Measurements from ENCODE around the gene IREB2. TPM values are rescaled to one million over a fixed set of nuclear protein-coding genes. Genes with fewer than 3 reads are reported as not detected.
A peak's percentile ranks its signal among the peaks of the same experiment; 100 is the strongest.

IREB2 gene
- total RNA-seq, 2 experiments from 2014 or later: 27.1 to 77.6 TPM

GRCh38 chr15:78427953-78428352 is 10.1 kb upstream of the IREB2 start:
- BruUV-seq (replicated peaks): no TSS peak
- peak overlapping the region; percentile 55; the same call in 1 of the 2 replicates for H2AFZ ChIP-seq (ENCODE audit: low read length)
- no peak overlapping the region for H3K4me2 ChIP-seq (ENCODE audit: low read length)
- H3K27ac ChIP-seq (ENCODE audit: low read depth, low read length, poor library complexity, severe bottlenecking): no peak overlapping the region
- H3K79me2 ChIP-seq (ENCODE audit: insufficient read depth, low read depth, low read length): no peaks in the 10 kb centered on the region
- CTCF ChIA-PET (ENCODE audit: unreplicated experiment): no interaction called here
- no peaks in the 10 kb centered on the region for H4K20me1 ChIP-seq (ENCODE audit: insufficient read depth, low read length)
- no peak for DNase-seq (ENCODE audit: low spot score)
- peaks cover 15% of the 10 kb centered on the region for H3K4me1 ChIP-seq (ENCODE audit: insufficient read depth, low read length, poor library complexity, severe bottlenecking)
- no peak overlapping the region for H3K4me3 ChIP-seq (ENCODE audit: low read depth, low read length, poor library complexity, severe bottlenecking)
- TF ChIP-seq EZH2phosphoT487 (IDR thresholded peaks at IDR 0.05; ENCODE audit: borderline replicate concordance, low read depth, low read length) (no peak), CTCF (conservative IDR thresholded peaks at IDR 0.05; ENCODE audit: low read length) (no peak)
- H3K9me3 ChIP-seq (ENCODE audit: low read length): no peaks in the 10 kb centered on the region
- no peaks in the 10 kb centered on the region for H3K36me3 ChIP-seq (ENCODE audit: insufficient read depth, low read length)
- H3K9me2 ChIP-seq (ENCODE audit: insufficient read depth, low read length): no peaks in the 10 kb centered on the region
- POLR2A ChIA-PET: interaction anchor here (1.0 to 2.7 kb wide), 2 partner anchors 10 kb away, joined by 3 to 9 read pairs; partner anchors contain the start of gene IREB2
- intact Hi-C loops (cut with micrococcal nuclease; ENCODE audit: unreplicated experiment): no loop called here

- H2AFZ ChIP-seq (ENCODE audit: low read length): no peak overlapping the region
- no peak for DNase-seq (ENCODE audit: low spot score)
- H3K4me3 ChIP-seq (ENCODE audit: low read depth, low read length, poor library complexity, severe bottlenecking): no peak overlapping the region
- CTCF ChIA-PET (ENCODE audit: unreplicated experiment): no interaction called here
- no TSS peak for BruUV-seq (replicated peaks)
- no peaks in the 10 kb centered on the region for H4K20me1 ChIP-seq (ENCODE audit: insufficient read depth, low read length)
- intact Hi-C loops (cut with micrococcal nuclease; ENCODE audit: unreplicated experiment): no loop called here
- no peak for TF ChIP-seq EZH2phosphoT487 (IDR thresholded peaks at IDR 0.05; ENCODE audit: borderline replicate concordance, low read depth, low read length)
- TF ChIP-seq CTCF (conservative IDR thresholded peaks at IDR 0.05; ENCODE audit: low read length): no peak
- H3K27ac ChIP-seq (ENCODE audit: low read depth, low read length, poor library complexity, severe bottlenecking): no peak overlapping the region
- H3K4me2 ChIP-seq (ENCODE audit: low read length): no peak overlapping the region
- no peaks in the 10 kb centered on the region for H3K36me3 ChIP-seq (ENCODE audit: insufficient read depth, low read length)
- no peaks in the 10 kb centered on the region for H3K9me2 ChIP-seq (ENCODE audit: insufficient read depth, low read length)
- H3K9me3 ChIP-seq (ENCODE audit: low read length): no peaks in the 10 kb centered on the region
- H3K79me2 ChIP-seq (ENCODE audit: insufficient read depth, low read depth, low read length): no peaks in the 10 kb centered on the region
- POLR2A ChIA-PET: interaction anchor here (2.7 kb wide), 1 partner anchor 9 kb away, joined by 9 read pairs; the partner anchor contains the start of gene IREB2
- H3K4me1 ChIP-seq (ENCODE audit: insufficient read depth, low read length, poor library complexity, severe bottlenecking): peaks cover 30% of the 10 kb centered on the region
These were observed 8.5 kb upstream of the IREB2 start for GRCh38 chr15:78429477-78429876.

- intact Hi-C loops (cut with micrococcal nuclease; ENCODE audit: unreplicated experiment): loop anchor here (10.0 kb wide), 1 partner anchor 443 kb away; the partner anchor contains the start of gene MORF4L1
These were observed 6.1 kb upstream of the IREB2 start for GRCh38 chr15:78431955-78432354.

More at GRCh38 chr15:78431955-78432354, 6.1 kb upstream of the IREB2 start:
- H3K9me2 ChIP-seq (ENCODE audit: insufficient read depth, low read length): no peaks in the 10 kb centered on the region
- no peak for DNase-seq (ENCODE audit: low spot score)
- CTCF ChIA-PET (ENCODE audit: unreplicated experiment): no interaction called here
- H3K4me2 ChIP-seq (ENCODE audit: low read length): peak overlapping the region; percentile 66
- H3K79me2 ChIP-seq (ENCODE audit: insufficient read depth, low read depth, low read length): no peaks in the 10 kb centered on the region
- BruUV-seq (replicated peaks): no TSS peak
- no peak overlapping the region for H3K4me3 ChIP-seq (ENCODE audit: low read depth, low read length, poor library complexity, severe bottlenecking)
- H4K20me1 ChIP-seq (ENCODE audit: insufficient read depth, low read length): no peaks in the 10 kb centered on the region
- peaks cover 27% of the 10 kb centered on the region for H3K4me1 ChIP-seq (ENCODE audit: insufficient read depth, low read length, poor library complexity, severe bottlenecking)
- POLR2A ChIA-PET: interaction anchor here (0.6 kb wide), 2 partner anchors 9 to 77 kb away, joined by 3 to 6 read pairs; no protein-coding TSS in a partner anchor
- H3K36me3 ChIP-seq (ENCODE audit: insufficient read depth, low read length): no peaks in the 10 kb centered on the region
- peak overlapping the region; percentile 91 for H2AFZ ChIP-seq (ENCODE audit: low read length)
- H3K9me3 ChIP-seq (ENCODE audit: low read length): no peaks in the 10 kb centered on the region
- no peak for TF ChIP-seq EZH2phosphoT487 (IDR thresholded peaks at IDR 0.05; ENCODE audit: borderline replicate concordance, low read depth, low read length)
- no peak for TF ChIP-seq CTCF (conservative IDR thresholded peaks at IDR 0.05; ENCODE audit: low read length)
- peak overlapping the region; percentile 41 for H3K27ac ChIP-seq (ENCODE audit: low read depth, low read length, poor library complexity, severe bottlenecking)

All from OCI-LY7 (cell line).